Effector memory CD4-positive, alpha-beta T cell (primary cell): ENCODE results near the gene OAS3.

Source experiments
- DNase-seq, 3 donors: peaks; one replicate each; pipeline ENCODE4 v3.0.0-alpha.2; 2020
- H3K27ac ChIP-seq: 2 replicates; pipeline ENCODE4 v1.7.0; 2013; ENCODE audit warnings: mild to moderate bottlenecking, low read length, moderate library complexity; ENCODE audit not compliant: insufficient read depth, poor library complexity, severe bottlenecking
- H3K27me3 ChIP-seq: replicated peaks from 2 replicates; pipeline ENCODE4 v1.7.0; 2013; ENCODE audit warnings: mild to moderate bottlenecking, low read length; ENCODE audit not compliant: insufficient read depth, control insufficient read depth, poor library complexity, severe bottlenecking
- H3K36me3 ChIP-seq: 2 replicates; pipeline ENCODE4 v1.7.0; 2013; ENCODE audit warnings: mild to moderate bottlenecking, low read length, moderate library complexity; ENCODE audit not compliant: control insufficient read depth, insufficient read depth
- H3K4me1 ChIP-seq: 2 replicates; pipeline ENCODE4 v1.7.0; 2013; ENCODE audit warnings: low read length, mild to moderate bottlenecking; ENCODE audit not compliant: control insufficient read depth, insufficient read depth, poor library complexity, severe bottlenecking
- H3K4me3 ChIP-seq: 2 replicates; pipeline ENCODE4 v1.7.0; 2013; ENCODE audit warnings: low read length, low read depth, mild to moderate bottlenecking; ENCODE audit not compliant: insufficient read depth, poor library complexity, severe bottlenecking
- H3K9me3 ChIP-seq: 2 replicates; pipeline ENCODE4 v1.7.0; 2013; ENCODE audit warnings: mild to moderate bottlenecking, low read length, moderate library complexity; ENCODE audit not compliant: control insufficient read depth

Gene OAS3

GRCh38 chr12:112992541-112993398 lies 54.5 kb downstream of the OAS3 start:
- H3K27ac ChIP-seq, result no peak overlapping the region
- no peaks in the 10 kb centered on the region for H3K4me1 ChIP-seq
- H3K4me3 ChIP-seq, result no peak overlapping the region
- H3K27me3 ChIP-seq, result no peaks in the 10 kb centered on the region
- DNase-seq, result peak in 2 of 3 donors; percentile 19 to 24
- peaks cover 69% of the 10 kb centered on the region for H3K36me3 ChIP-seq
- no peaks in the 10 kb centered on the region for H3K9me3 ChIP-seq

GRCh38 chr12:112995008-112995407 lies 56.7 kb downstream of the OAS3 start:
- H3K27me3 ChIP-seq, result no peaks in the 10 kb centered on the region

GRCh38 chr12:112996501-112996900 lies 58.2 kb downstream of the OAS3 start:
- DNase-seq, result no peak

More at GRCh38 chr12:112995008-112995407, 56.7 kb downstream of the OAS3 start:
- no peak overlapping the region for H3K4me3 ChIP-seq
- H3K4me1 ChIP-seq, result no peaks in the 10 kb centered on the region
- H3K36me3 ChIP-seq, result peaks cover 69% of the 10 kb centered on the region
- H3K27ac ChIP-seq, result no peak overlapping the region
- H3K9me3 ChIP-seq, result no peaks in the 10 kb centered on the region
- no peak for DNase-seq

GRCh38 chr12:112997506-112997905 lies 59.2 kb downstream of the OAS3 start:
- no peaks in the 10 kb centered on the region for H3K4me1 ChIP-seq
- peaks cover 69% of the 10 kb centered on the region for H3K36me3 ChIP-seq
- no peaks in the 10 kb centered on the region for H3K27me3 ChIP-seq
- no peak for DNase-seq
- no peaks in the 10 kb centered on the region for H3K9me3 ChIP-seq
- no peak overlapping the region for H3K27ac ChIP-seq
- no peak overlapping the region for H3K4me3 ChIP-seq

More at GRCh38 chr12:112996501-112996900, 58.2 kb downstream of the OAS3 start:
- peaks cover 65% of the 10 kb centered on the region for H3K36me3 ChIP-seq
- H3K4me3 ChIP-seq, result no peak overlapping the region
- no peaks in the 10 kb centered on the region for H3K27me3 ChIP-seq
- no peak overlapping the region for H3K27ac ChIP-seq
- no peaks in the 10 kb centered on the region for H3K4me1 ChIP-seq
- no peaks in the 10 kb centered on the region for H3K9me3 ChIP-seq

- Histone ChIP-seq H3K4me1 (no peaks in the 10 kb centered on the region), H3K4me3 (no peak overlapping the region), H3K27ac (no peak overlapping the region), H3K27me3 (no peaks in the 10 kb centered on the region), H3K9me3 (no peaks in the 10 kb centered on the region), H3K36me3 (peaks cover 83% of the 10 kb centered on the region)
- DNase-seq, result no peak
These were observed 60.9 kb downstream of the OAS3 start for GRCh38 chr12:112998987-112999767.

GRCh38 chr12:113000433-113000832 lies 62.2 kb downstream of the OAS3 start:
- Histone ChIP-seq H3K4me3 (no peak overlapping the region), H3K36me3 (peaks cover 88% of the 10 kb centered on the region), H3K4me1 (no peaks in the 10 kb centered on the region), H3K27me3 (no peaks in the 10 kb centered on the region), H3K9me3 (no peaks in the 10 kb centered on the region), H3K27ac (no peak overlapping the region)
- DNase-seq, result no peak

GRCh38 chr12:113002155-113002554 lies 63.9 kb downstream of the OAS3 start:
- no peaks in the 10 kb centered on the region for H3K4me1 ChIP-seq
- H3K9me3 ChIP-seq, result no peaks in the 10 kb centered on the region
- H3K36me3 ChIP-seq, result peaks cover 86% of the 10 kb centered on the region
- H3K27ac ChIP-seq, result no peak overlapping the region
- no peak overlapping the region for H3K4me3 ChIP-seq
- no peaks in the 10 kb centered on the region for H3K27me3 ChIP-seq
- DNase-seq, result no peak

GRCh38 chr12:113002676-113003075 lies 64.4 kb downstream of the OAS3 start:
- Histone ChIP-seq H3K4me1 (no peaks in the 10 kb centered on the region), H3K27ac (no peak overlapping the region), H3K9me3 (no peaks in the 10 kb centered on the region), H3K27me3 (no peaks in the 10 kb centered on the region), H3K4me3 (no peak overlapping the region), H3K36me3 (peaks cover 86% of the 10 kb centered on the region)
- DNase-seq, result no peak

GRCh38 chr12:113003636-113004035 lies 65.4 kb downstream of the OAS3 start:
- Histone ChIP-seq H3K4me1 (no peaks in the 10 kb centered on the region), H3K27me3 (no peaks in the 10 kb centered on the region), H3K4me3 (no peak overlapping the region), H3K36me3 (peaks cover 86% of the 10 kb centered on the region), H3K9me3 (no peaks in the 10 kb centered on the region), H3K27ac (no peak overlapping the region)
- no peak for DNase-seq

GRCh38 chr12:113005762-113006161 lies 67.5 kb downstream of the OAS3 start:
- Histone ChIP-seq H3K27me3 (no peaks in the 10 kb centered on the region), H3K4me3 (no peak overlapping the region), H3K36me3 (peaks cover 87% of the 10 kb centered on the region), H3K27ac (no peak overlapping the region), H3K9me3 (peaks cover 6% of the 10 kb centered on the region), H3K4me1 (no peaks in the 10 kb centered on the region)
- no peak for DNase-seq
